Measurements from ENCODE around the gene SLC30A2.

Gene SLC30A2

DNA sequence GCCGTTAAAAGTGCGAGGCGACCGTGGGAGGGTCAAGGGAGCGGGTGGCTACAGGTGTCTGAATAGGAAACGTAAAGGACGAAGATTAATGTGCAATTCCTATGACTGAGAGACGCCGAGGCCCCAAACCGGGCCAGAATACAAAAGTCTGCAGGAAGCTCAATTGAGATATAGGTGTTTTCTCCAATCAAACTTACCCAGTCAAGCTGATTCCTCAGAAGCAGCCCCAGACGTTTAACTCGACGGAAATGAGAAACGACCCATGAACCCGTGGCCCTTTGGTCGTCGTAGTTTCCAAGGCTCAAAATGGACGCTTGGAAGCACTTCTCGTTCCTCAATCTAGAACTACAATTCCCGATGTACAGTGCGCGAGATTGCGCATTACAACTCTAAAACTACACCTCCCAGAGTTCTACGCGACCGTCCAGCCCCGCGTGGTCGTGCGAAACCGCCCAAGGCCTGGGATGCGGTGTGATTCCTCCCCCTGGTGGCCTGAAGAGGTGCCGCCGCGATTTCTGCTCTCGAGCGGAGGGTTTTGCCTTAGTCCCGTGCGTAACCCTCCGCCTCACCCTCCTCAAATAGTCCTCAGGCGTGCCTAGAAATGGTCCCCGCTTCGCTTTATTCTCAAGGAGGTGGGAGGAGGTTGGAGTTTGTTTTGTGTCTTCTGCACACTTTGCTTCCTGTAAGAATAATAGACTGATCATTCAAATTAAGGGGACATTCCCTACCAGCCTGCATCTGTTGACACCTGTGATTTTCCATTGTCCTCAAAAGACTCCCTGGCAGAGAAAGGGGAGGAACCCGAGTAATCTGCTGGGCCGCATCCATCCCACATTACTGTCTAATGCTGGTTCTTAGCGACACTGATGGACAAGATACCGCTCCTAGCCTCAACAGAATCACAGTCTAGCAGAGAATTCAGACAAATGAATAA, 47.8 kb downstream of the SLC30A2 start, which contains the start of gene PAFAH2:
Gene PAFAH2, minus strand, starts transcription at position 236 of the 934 bp plus-strand sequence. CDS start 7,247 bp downstream, outside the sequence.
- no peaks in the 10 kb centered on the region for H3K36me3 ChIP-seq (replicated peaks; ENCODE audit: insufficient read depth, low read length)
- peak; percentile 99 for DNase-seq
- H2AFZ ChIP-seq (ENCODE audit: low read length), result peak within 1 kb of the TSS; percentile 97
- H3F3A ChIP-seq (ENCODE audit: insufficient read depth, low read length), result peaks cover 8% of the 10 kb centered on the region
- peak within 1 kb of the TSS; percentile 75 for H3K4me3 ChIP-seq (ENCODE audit: low read length)
- H3K79me2 ChIP-seq (ENCODE audit: low read length), result 0 out of 2 replicates have a peak, but pooled peaks cover 9% of the 10 kb centered on the region
- H3K4me1 ChIP-seq (ENCODE audit: low read length), result peaks cover 13% of the 10 kb centered on the region
- TF ChIP-seq, protein P1, sequence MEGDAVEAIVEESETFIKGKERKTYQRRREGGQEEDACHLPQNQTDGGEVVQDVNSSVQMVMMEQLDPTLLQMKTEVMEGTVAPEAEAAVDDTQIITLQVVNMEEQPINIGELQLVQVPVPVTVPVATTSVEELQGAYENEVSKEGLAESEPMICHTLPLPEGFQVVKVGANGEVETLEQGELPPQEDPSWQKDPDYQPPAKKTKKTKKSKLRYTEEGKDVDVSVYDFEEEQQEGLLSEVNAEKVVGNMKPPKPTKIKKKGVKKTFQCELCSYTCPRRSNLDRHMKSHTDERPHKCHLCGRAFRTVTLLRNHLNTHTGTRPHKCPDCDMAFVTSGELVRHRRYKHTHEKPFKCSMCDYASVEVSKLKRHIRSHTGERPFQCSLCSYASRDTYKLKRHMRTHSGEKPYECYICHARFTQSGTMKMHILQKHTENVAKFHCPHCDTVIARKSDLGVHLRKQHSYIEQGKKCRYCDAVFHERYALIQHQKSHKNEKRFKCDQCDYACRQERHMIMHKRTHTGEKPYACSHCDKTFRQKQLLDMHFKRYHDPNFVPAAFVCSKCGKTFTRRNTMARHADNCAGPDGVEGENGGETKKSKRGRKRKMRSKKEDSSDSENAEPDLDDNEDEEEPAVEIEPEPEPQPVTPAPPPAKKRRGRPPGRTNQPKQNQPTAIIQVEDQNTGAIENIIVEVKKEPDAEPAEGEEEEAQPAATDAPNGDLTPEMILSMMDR (IDR thresholded peaks at IDR 0.05; ENCODE audit: low read length), result peak; percentile 93
- no peak for TF ChIP-seq EZH2phosphoT487 (IDR thresholded peaks at IDR 0.05; ENCODE audit: low read length)
- peak within 1 kb of the TSS; percentile 91 for H3K4me2 ChIP-seq (ENCODE audit: low read depth, low read length)
- H4K20me1 ChIP-seq (ENCODE audit: insufficient read depth, low read length), result no peaks in the 10 kb centered on the region
- no peaks in the 10 kb centered on the region for H3K9me3 ChIP-seq (replicated peaks; ENCODE audit: insufficient read depth, low read length)
- H3K27ac ChIP-seq (ENCODE audit: low read length), result peak within 1 kb of the TSS; percentile 51; the same call in 1 of the 2 replicates
- H3K9ac ChIP-seq (ENCODE audit: low read length), result peak within 1 kb of the TSS; percentile 58
- H3K9me2 ChIP-seq (replicated peaks; ENCODE audit: insufficient read depth, low read length), result no peaks in the 10 kb centered on the region
- H3K27me3 ChIP-seq (replicated peaks; ENCODE audit: insufficient read depth, low read length), result no peaks in the 10 kb centered on the region

DNA sequence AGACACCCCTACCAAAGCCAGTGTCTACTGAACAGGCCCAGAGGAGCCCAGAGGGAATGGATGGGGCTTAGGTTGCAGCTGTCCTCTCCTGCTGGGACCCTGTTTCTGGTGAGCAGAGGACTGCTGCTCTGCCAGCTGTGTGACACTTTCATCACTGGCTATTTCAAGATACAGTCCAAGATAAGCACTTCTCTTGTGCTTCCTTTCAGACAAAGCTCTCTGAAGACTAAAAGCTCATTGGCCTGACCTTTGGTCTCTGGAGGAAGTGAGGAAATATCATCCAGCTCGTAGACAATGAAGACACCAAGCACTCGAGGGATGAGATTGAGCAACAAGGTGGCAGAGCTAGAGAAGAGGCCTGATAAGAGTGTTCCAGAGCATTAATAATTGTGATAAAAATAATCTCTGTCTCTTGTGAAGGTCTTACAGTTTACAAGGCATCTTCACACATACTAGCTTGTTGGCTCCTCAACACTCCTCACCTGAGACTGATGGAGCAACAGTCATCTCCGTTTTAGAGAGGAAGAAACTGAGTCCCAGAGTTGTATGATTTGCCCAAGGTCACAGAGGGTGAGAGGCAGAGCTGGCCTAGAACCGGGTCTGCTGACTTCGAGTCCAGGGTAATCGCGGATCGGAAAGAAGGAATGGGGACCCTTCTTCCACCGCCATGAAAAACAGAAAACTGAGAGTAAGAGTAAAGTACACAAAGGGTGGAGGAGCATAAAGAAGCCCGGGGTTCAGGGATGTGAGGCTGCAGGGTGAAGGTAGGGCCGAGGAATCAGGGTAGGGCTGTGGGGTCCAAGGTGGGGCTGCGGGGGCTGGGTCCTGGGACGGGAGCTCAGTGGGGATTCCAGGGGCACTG, 48.7 kb downstream of the SLC30A2 start:
- Histone ChIP-seq H3K27me3 (replicated peaks; ENCODE audit: insufficient read depth, low read length) (no peaks in the 10 kb centered on the region), H3K9me3 (replicated peaks; ENCODE audit: insufficient read depth, low read length) (no peaks in the 10 kb centered on the region), H3K36me3 (replicated peaks; ENCODE audit: insufficient read depth, low read length) (no peaks in the 10 kb centered on the region), H2AFZ (ENCODE audit: low read length) (peak overlapping the region; percentile 92), H4K20me1 (ENCODE audit: insufficient read depth, low read length) (no peaks in the 10 kb centered on the region), H3F3A (ENCODE audit: insufficient read depth, low read length) (peaks cover 8% of the 10 kb centered on the region), H3K9ac (ENCODE audit: low read length) (peak overlapping the region; percentile 58), H3K4me2 (ENCODE audit: low read depth, low read length) (peak overlapping the region; percentile 91), H3K27ac (ENCODE audit: low read length) (peak overlapping the region; percentile 51; the same call in 1 of the 2 replicates), H3K4me1 (ENCODE audit: low read length) (peaks cover 13% of the 10 kb centered on the region), H3K4me3 (ENCODE audit: low read length) (peak overlapping the region; percentile 75), H3K79me2 (ENCODE audit: low read length) (0 out of 2 replicates have a peak, but pooled peaks cover 9% of the 10 kb centered on the region), H3K9me2 (replicated peaks; ENCODE audit: insufficient read depth, low read length) (no peaks in the 10 kb centered on the region)
- no peak for TF ChIP-seq EZH2 (optimal IDR thresholded peaks at IDR 0.05; ENCODE audit: low read depth, low read length)
- no peak for TF ChIP-seq EZH2phosphoT487 (IDR thresholded peaks at IDR 0.05; ENCODE audit: low read length)
- TF ChIP-seq, protein P1 (IDR thresholded peaks at IDR 0.05; ENCODE audit: low read length), result no peak
- DNase-seq, result peak; percentile 65

DNA sequence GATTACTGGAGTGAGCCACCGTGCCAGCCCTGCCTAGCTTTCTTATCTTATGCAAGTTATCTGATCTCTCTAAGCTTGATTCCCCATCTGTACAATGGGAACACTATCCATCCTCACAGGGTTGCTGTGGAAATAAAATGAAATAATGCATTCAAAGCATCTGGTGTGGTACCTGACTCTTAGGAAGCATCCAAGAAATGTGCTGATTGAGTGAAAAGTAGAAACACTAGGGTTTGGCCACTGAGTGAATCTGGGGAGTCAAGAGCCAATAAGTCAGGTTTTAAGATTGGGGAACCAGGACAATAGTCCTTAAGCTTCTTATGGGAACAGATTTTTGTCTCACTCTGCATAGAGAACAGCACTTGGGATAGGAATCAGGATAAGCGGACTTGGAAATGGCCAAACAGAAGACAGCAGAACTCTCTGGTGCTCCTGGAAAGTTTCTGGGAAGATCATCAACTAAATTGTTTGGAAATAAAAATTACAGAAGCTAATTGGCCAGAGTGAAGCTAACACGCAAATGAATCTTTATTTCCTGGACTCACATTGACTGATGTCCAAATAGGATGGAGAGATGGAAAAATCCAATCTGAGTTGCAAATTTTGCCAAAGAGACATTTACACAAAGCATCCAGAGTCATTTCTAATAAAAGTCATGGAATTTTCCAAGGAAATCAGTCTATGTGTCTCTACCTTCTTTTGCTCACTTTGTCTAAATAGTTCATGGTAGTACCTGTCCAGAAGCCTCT, 51.3 kb downstream of the SLC30A2 start:
- TF ChIP-seq, protein P1 (IDR thresholded peaks at IDR 0.05; ENCODE audit: low read length), result no peak
- no peak for TF ChIP-seq EZH2phosphoT487 (IDR thresholded peaks at IDR 0.05; ENCODE audit: low read length)
- TF ChIP-seq EZH2 (optimal IDR thresholded peaks at IDR 0.05; ENCODE audit: low read depth, low read length), result no peak

More for the DNA sequence above, 51.3 kb downstream of the SLC30A2 start:
- Histone ChIP-seq H3K4me2 (ENCODE audit: low read depth, low read length) (no peak overlapping the region), H3K9ac (ENCODE audit: low read length) (no peak overlapping the region), H3K9me3 (replicated peaks; ENCODE audit: insufficient read depth, low read length) (no peaks in the 10 kb centered on the region), H3K79me2 (ENCODE audit: low read length) (0 out of 2 replicates have a peak, but pooled peaks cover 9% of the 10 kb centered on the region), H3K4me3 (ENCODE audit: low read length) (no peak overlapping the region), H3K27me3 (replicated peaks; ENCODE audit: insufficient read depth, low read length) (no peaks in the 10 kb centered on the region), H2AFZ (ENCODE audit: low read length) (no peak overlapping the region), H3K36me3 (replicated peaks; ENCODE audit: insufficient read depth, low read length) (no peaks in the 10 kb centered on the region), H3F3A (ENCODE audit: insufficient read depth, low read length) (peaks cover 8% of the 10 kb centered on the region), H3K4me1 (ENCODE audit: low read length) (peaks cover 13% of the 10 kb centered on the region), H4K20me1 (ENCODE audit: insufficient read depth, low read length) (no peaks in the 10 kb centered on the region), H3K27ac (ENCODE audit: low read length) (no peak overlapping the region), H3K9me2 (replicated peaks; ENCODE audit: insufficient read depth, low read length) (no peaks in the 10 kb centered on the region)
- no peak for DNase-seq

Data from MM.1S (cell line).